H9 (cell line): Measurements from ENCODE around the gene MAPK4. TPM values are rescaled to one million over a fixed set of nuclear protein-coding genes. Genes with fewer than 3 reads are reported as not detected.

Experiments
- DNase-seq: peaks from one replicate; pipeline ENCODE4 v3.0.0-alpha.2; 2017
- H2AFZ ChIP-seq: one replicate; pipeline ENCODE4 v1.6.1; 2013; ENCODE audit warnings: mild to moderate bottlenecking, low read length, control low read depth, moderate library complexity
- H2AK5ac ChIP-seq: 2 replicates; pipeline ENCODE4 v1.6.1; 2013; ENCODE audit warnings: low read length, control low read depth, mixed read lengths; ENCODE audit not compliant: insufficient read length
- H2BK120ac ChIP-seq: one replicate; pipeline ENCODE4 v1.6.1; 2013; ENCODE audit warnings: low read depth, mild to moderate bottlenecking, low read length, control low read depth, inconsistent platforms; ENCODE audit not compliant: poor library complexity, severe bottlenecking
- H2BK12ac ChIP-seq: 2 replicates; pipeline ENCODE4 v1.6.1; 2013; ENCODE audit warnings: low read length, control low read depth, mixed read lengths, low read depth; ENCODE audit not compliant: insufficient read length
- H2BK15ac ChIP-seq: 2 replicates; pipeline ENCODE4 v1.6.1; 2013; ENCODE audit warnings: low read depth, low read length, control low read depth
- H2BK20ac ChIP-seq: one replicate; pipeline ENCODE4 v1.6.1; 2013; ENCODE audit warnings: low read depth, mild to moderate bottlenecking, low read length, control low read depth, inconsistent platforms; ENCODE audit not compliant: poor library complexity, severe bottlenecking
- H2BK5ac ChIP-seq: 2 replicates; pipeline ENCODE4 v1.6.1; 2013; ENCODE audit warnings: low read length, control low read depth, mixed read lengths; ENCODE audit not compliant: insufficient read length
- H3K14ac ChIP-seq: 2 replicates; pipeline ENCODE4 v1.6.1; 2013; ENCODE audit warnings: low read length, control low read depth; ENCODE audit not compliant: insufficient read depth
- H3K18ac ChIP-seq: 2 replicates; pipeline ENCODE4 v1.6.1; 2013; ENCODE audit warnings: low read depth, mild to moderate bottlenecking, mixed read lengths, low read length, control low read depth; ENCODE audit not compliant: insufficient read length
- H3K23ac ChIP-seq: 2 replicates; pipeline ENCODE4 v1.6.1; 2013; ENCODE audit warnings: low read length, control low read depth, mixed read lengths, low read depth; ENCODE audit not compliant: insufficient read length
- H3K23me2 ChIP-seq: 2 replicates; pipeline ENCODE4 v1.6.1; 2013; ENCODE audit warnings: low read depth, mild to moderate bottlenecking, mixed read lengths, low read length, control low read depth; ENCODE audit not compliant: insufficient read length, poor library complexity, severe bottlenecking
- H3K27ac ChIP-seq: 2 replicates; pipeline ENCODE4 v1.5.1; 2013; ENCODE audit warnings: low read length, control low read depth, mixed read lengths, low read depth; ENCODE audit not compliant: insufficient read length
- H3K27me3 ChIP-seq: 2 replicates; pipeline ENCODE4 v1.6.1; 2013; ENCODE audit warnings: low read length, control low read depth, inconsistent platforms; ENCODE audit not compliant: insufficient read depth
- H3K4ac ChIP-seq: 2 replicates; pipeline ENCODE4 v1.6.1; 2013; ENCODE audit warnings: low read depth, mild to moderate bottlenecking, control low read depth, inconsistent platforms, low read length, moderate library complexity
- H3K4me1 ChIP-seq: 2 replicates; pipeline ENCODE4 v1.6.1; 2013; ENCODE audit warnings: low read length, control low read depth, inconsistent platforms; ENCODE audit not compliant: insufficient read depth
- H3K4me2 ChIP-seq: 2 replicates; pipeline ENCODE4 v1.6.1; 2013; ENCODE audit warnings: low read length, control low read depth, mixed read lengths; ENCODE audit not compliant: insufficient read length, insufficient read depth
- H3K56ac ChIP-seq: 2 replicates; pipeline ENCODE4 v1.6.1; 2013; ENCODE audit warnings: low read depth, mild to moderate bottlenecking, mixed read lengths, low read length, control low read depth; ENCODE audit not compliant: insufficient read length
- H3K79me1 ChIP-seq: 2 replicates; pipeline ENCODE4 v1.6.1; 2013; ENCODE audit warnings: low read depth, mild to moderate bottlenecking, moderate library complexity, low read length, control low read depth, inconsistent platforms; ENCODE audit not compliant: insufficient read depth, poor library complexity, severe bottlenecking
- H3K79me2 ChIP-seq: 2 replicates; pipeline ENCODE4 v1.6.1; 2013; ENCODE audit warnings: low read length, control low read depth, inconsistent platforms; ENCODE audit not compliant: insufficient read depth
- H3K9ac ChIP-seq: 2 replicates; pipeline ENCODE4 v1.6.1; 2013; ENCODE audit warnings: low read length, control low read depth, mixed read lengths; ENCODE audit not compliant: insufficient read length; ENCODE audit errors: extremely low read depth
- H3K9me3 ChIP-seq: one replicate; pipeline ENCODE4 v1.6.1; 2013; ENCODE audit warnings: low read depth, low read length, inconsistent platforms; ENCODE audit not compliant: control insufficient read depth
- H3T11ph ChIP-seq: one replicate; pipeline ENCODE4 v1.6.1; 2013; ENCODE audit warnings: mild to moderate bottlenecking, low read length, control low read depth, inconsistent platforms
- H4K20me1 ChIP-seq: one replicate; pipeline ENCODE4 v1.6.1; 2013; ENCODE audit not compliant: control insufficient read depth, insufficient read length, insufficient read depth
- H4K5ac ChIP-seq: 2 replicates; pipeline ENCODE4 v1.6.1; 2013; ENCODE audit warnings: low read depth, mild to moderate bottlenecking, mixed read lengths, low read length, control low read depth; ENCODE audit not compliant: insufficient read length
- H4K8ac ChIP-seq: replicated peaks from 2 replicates; pipeline ENCODE4 v1.6.1; 2013; ENCODE audit warnings: low read length, control low read depth, mixed read lengths, low read depth; ENCODE audit not compliant: insufficient read length
- H4K91ac ChIP-seq: 2 replicates; pipeline ENCODE4 v1.6.1; 2013; ENCODE audit warnings: low read depth, mild to moderate bottlenecking, moderate library complexity, mixed read lengths, low read length, control low read depth; ENCODE audit not compliant: insufficient read length
- H3K27ac Mint-ChIP-seq, 3 experiments: 2 replicates in 2 of 3; 3 replicates in 1 of 3; pipeline ENCODE4 v1.8.0; 2020 to 2021; ENCODE audit warnings: mixed read lengths in 3 of 3, mild to moderate bottlenecking in 1 of 3, moderate library complexity in 1 of 3
- H3K27me3 Mint-ChIP-seq: 2 replicates; pipeline ENCODE4 v1.8.0; 2021; ENCODE audit warnings: low read depth, mild to moderate bottlenecking, moderate library complexity, mixed read lengths
- H3K36me3 Mint-ChIP-seq, 3 experiments: 2 replicates in 2 of 3; 3 replicates in 1 of 3; pipeline ENCODE4 v1.8.0; 2020 to 2021; ENCODE audit warnings: low read depth in 3 of 3, mixed read lengths in 3 of 3; ENCODE audit not compliant: insufficient read depth in 1 of 3
- H3K4me1 Mint-ChIP-seq, 2 experiments: 2 replicates each; pipeline ENCODE4 v1.8.0; 2020; ENCODE audit warnings: mixed read lengths in 2 of 2
- H3K4me3 Mint-ChIP-seq, 2 experiments: 2 replicates in 1 of 2; 3 replicates in 1 of 2; pipeline ENCODE4 v1.8.0; 2020 to 2021; ENCODE audit warnings: mild to moderate bottlenecking in 2 of 2, mixed read lengths in 2 of 2, moderate library complexity in 1 of 2
- H3K9me3 Mint-ChIP-seq, 2 experiments: 2 replicates in 1 of 2; 3 replicates in 1 of 2; pipeline ENCODE4 v1.8.0; 2020; ENCODE audit warnings: mild to moderate bottlenecking in 2 of 2, mixed read lengths in 2 of 2, moderate library complexity in 1 of 2
- WGBS: extraction: QIAGEN DNeasy Blood & Tissue Kit; methylation state at CpG from one replicate; pipeline ENCODE4 v1.1.7; 2013; ENCODE audit warnings: missing lambda C conversion rate, low lambda C conversion rate, mixed read lengths; ENCODE audit not compliant: insufficient read length; ENCODE audit errors: extremely low coverage; 5-methylcytosine and 5-hydroxymethylcytosine counted together
- total RNA-seq: library from RNA; stranded (reverse); gene quantifications from 2 replicates; pipeline ENCODE4 v1.2.1, GENCODE V29; 2021
- TF ChIP-seq, protein P1 (sequence below): fragments of 200-600 bp; sonication (generic); conservative IDR thresholded peaks from 3 replicates; pipeline ENCODE4 v1.8.0; 2021; ENCODE audit warnings: antibody characterized with exemption, mild to moderate bottlenecking

Gene MAPK4
- total RNA-seq, 1 experiment from 2014 or later, result 1.6 TPM

DNA sequence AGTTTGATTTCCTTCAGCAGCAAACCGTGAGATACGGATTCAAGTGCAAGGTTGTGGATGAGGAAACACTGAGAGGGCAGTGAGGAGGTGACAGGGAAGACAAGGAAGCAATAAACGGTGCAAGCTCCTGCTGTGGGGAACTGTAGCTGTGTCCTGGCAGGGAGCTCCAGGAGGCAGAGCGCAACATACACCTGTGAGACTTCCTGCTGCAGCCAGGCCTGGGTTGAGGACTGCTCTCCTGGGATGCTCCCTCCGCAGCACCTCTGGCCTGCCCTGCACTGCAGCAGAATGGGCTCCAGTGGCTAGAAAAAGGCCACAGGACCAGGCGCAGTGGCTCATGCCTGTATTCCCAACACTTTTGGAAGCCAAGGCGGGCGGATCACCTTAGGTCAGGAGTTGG is 174.5 kb downstream of the MAPK4 start:
- Histone ChIP-seq H3K27ac (no peak overlapping the region), H2BK120ac (no peak overlapping the region), H3K9ac (no peak overlapping the region), H4K5ac (no peak overlapping the region), H2BK12ac (no peak overlapping the region), H2BK15ac (no peak overlapping the region), H4K8ac (no peak overlapping the region), H2AK5ac (no peak overlapping the region), H3K27me3 (no peaks in the 10 kb centered on the region), H3K23ac (no peak overlapping the region), H3K18ac (no peak overlapping the region), H2AFZ (no peak overlapping the region), H3K4ac (no peak overlapping the region), H2BK5ac (no peak overlapping the region), H3K4me1 (no peaks in the 10 kb centered on the region), H3K23me2 (no peaks in the 10 kb centered on the region), H3K14ac (0 out of 2 replicates have a peak overlapping the region, but pooled peaks have one; percentile 69), H2BK20ac (no peak overlapping the region), H3K56ac (no peak overlapping the region), H3K79me1 (no peaks in the 10 kb centered on the region), H4K91ac (no peak overlapping the region), H3K79me2 (no peaks in the 10 kb centered on the region), H4K20me1 (no peaks in the 10 kb centered on the region), H3K9me3 (no peaks in the 10 kb centered on the region), H3T11ph (no peak overlapping the region), H3K4me2 (no peak overlapping the region)
- no CpG with 5 or more reads among the region's 8 CpGs for WGBS
- H3K36me3 Mint-ChIP-seq, result peaks cover 0 to 4% (median 0%) of the 10 kb centered on the region in 3 experiments; a peak in 1 of 7 replicates
- H3K27ac Mint-ChIP-seq, result peak overlapping the region in 1 of 3 experiments; percentile 9; a peak in 1 of 7 replicates
- H3K4me1 Mint-ChIP-seq, result peaks cover 2 to 5% of the 10 kb centered on the region in 2 experiments; a peak in 2 of 4 replicates
- TF ChIP-seq, protein P1, sequence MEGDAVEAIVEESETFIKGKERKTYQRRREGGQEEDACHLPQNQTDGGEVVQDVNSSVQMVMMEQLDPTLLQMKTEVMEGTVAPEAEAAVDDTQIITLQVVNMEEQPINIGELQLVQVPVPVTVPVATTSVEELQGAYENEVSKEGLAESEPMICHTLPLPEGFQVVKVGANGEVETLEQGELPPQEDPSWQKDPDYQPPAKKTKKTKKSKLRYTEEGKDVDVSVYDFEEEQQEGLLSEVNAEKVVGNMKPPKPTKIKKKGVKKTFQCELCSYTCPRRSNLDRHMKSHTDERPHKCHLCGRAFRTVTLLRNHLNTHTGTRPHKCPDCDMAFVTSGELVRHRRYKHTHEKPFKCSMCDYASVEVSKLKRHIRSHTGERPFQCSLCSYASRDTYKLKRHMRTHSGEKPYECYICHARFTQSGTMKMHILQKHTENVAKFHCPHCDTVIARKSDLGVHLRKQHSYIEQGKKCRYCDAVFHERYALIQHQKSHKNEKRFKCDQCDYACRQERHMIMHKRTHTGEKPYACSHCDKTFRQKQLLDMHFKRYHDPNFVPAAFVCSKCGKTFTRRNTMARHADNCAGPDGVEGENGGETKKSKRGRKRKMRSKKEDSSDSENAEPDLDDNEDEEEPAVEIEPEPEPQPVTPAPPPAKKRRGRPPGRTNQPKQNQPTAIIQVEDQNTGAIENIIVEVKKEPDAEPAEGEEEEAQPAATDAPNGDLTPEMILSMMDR, result no peak
- no peaks in the 10 kb centered on the region for H3K27me3 Mint-ChIP-seq
- DNase-seq, result no peak
- no peaks in the 10 kb centered on the region for H3K9me3 Mint-ChIP-seq
- no peak overlapping the region for H3K4me3 Mint-ChIP-seq
